Ovary (tissue), 3 donors: ENCODE measurements around the gene NPL.

Experiments
- EP300 ChIP-seq: sonication (generic); formaldehyde crosslinking; IDR thresholded peaks from one replicate; pipeline ENCODE4 v1.6.1; 2017; ENCODE audit warnings: antibody characterized with exemption
- POLR2A ChIP-seq: fragments of 450-650 bp; IDR thresholded peaks from one replicate; pipeline ENCODE4 v1.6.1; 2017; ENCODE audit warnings: antibody characterized with exemption, mild to moderate bottlenecking, moderate library complexity
- TF ChIP-seq, protein P1 (sequence below), 3 donors: fragments of 450-650 bp in 2 of 3; fragments of 200-600 bp in 1 of 3; IDR thresholded peaks; one replicate each; pipeline versions ENCODE4 v1.5.1 to v1.8.0; 2016 to 2022; ENCODE audit warnings: antibody characterized with exemption in 3 of 3, mild to moderate bottlenecking in 1 of 3
- donor health status: DM: no; HTN: no; CAD: no.

DNA sequence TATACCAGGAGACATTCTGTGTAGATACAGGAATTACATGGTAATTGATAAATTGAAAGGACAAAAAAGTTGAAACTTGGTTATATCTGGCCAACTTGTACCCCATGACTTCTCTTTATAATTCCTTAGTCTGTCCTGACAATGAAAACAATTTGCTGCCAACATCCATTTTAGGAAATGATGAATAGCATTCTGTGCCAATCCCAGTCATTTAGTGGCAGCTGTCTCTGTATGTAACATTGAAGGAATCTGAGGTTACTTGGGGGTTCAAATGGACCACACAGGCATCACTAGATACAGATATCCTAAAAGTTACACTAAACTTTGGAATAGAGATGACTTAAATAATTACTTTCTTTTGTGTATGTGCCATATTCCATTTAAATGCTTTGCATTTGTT, 87.8 kb downstream of the NPL start:
- TF ChIP-seq, protein P1, sequence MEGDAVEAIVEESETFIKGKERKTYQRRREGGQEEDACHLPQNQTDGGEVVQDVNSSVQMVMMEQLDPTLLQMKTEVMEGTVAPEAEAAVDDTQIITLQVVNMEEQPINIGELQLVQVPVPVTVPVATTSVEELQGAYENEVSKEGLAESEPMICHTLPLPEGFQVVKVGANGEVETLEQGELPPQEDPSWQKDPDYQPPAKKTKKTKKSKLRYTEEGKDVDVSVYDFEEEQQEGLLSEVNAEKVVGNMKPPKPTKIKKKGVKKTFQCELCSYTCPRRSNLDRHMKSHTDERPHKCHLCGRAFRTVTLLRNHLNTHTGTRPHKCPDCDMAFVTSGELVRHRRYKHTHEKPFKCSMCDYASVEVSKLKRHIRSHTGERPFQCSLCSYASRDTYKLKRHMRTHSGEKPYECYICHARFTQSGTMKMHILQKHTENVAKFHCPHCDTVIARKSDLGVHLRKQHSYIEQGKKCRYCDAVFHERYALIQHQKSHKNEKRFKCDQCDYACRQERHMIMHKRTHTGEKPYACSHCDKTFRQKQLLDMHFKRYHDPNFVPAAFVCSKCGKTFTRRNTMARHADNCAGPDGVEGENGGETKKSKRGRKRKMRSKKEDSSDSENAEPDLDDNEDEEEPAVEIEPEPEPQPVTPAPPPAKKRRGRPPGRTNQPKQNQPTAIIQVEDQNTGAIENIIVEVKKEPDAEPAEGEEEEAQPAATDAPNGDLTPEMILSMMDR (IDR thresholded peaks at IDR 0.05), result no peak
- TF ChIP-seq POLR2A (no peak), EP300 (no peak)
